Renal pelvis (tissue), 4 donors: Measurements from ENCODE around the gene NOS1. TPM values are rescaled to one million over a fixed set of nuclear protein-coding genes. Genes with fewer than 3 reads are reported as not detected.
A peak's percentile ranks its signal among the peaks of the same experiment; 100 is the strongest.

Source experiments
- DNase-seq: peaks from one replicate; pipeline ENCODE4 v3.0.0-alpha.2; 2013
- polyA plus RNA-seq, 3 donors: library from polyadenylated mRNA; unstranded; fragments of 120-200 nt; gene quantifications; one replicate each; pipeline ENCODE4 v1.2.1, GENCODE V29; 2013; ENCODE audit not compliant: insufficient read length in 3 of 3

The NOS1 gene
- polyA plus RNA-seq, 3 donors: 0.58 to 0.99 (median 0.71) TPM

GRCh38 chr12:117330441-117331113, 30.8 kb downstream of the NOS1 start:
- no peak for DNase-seq

GRCh38 chr12:117329756-117330155, 31.7 kb downstream of the NOS1 start:
- no peak for DNase-seq

GRCh38 chr12:117328556-117329100, 32.8 kb downstream of the NOS1 start:
- DNase-seq: no peak

GRCh38 chr12:117322428-117322827, 39.0 kb downstream of the NOS1 start:
- DNase-seq: no peak

GRCh38 chr12:117321572-117321971, 39.9 kb downstream of the NOS1 start:
- no peak for DNase-seq

- DNase-seq: no peak
Observed at GRCh38 chr12:117318591-117318990, 42.8 kb downstream of the NOS1 start.

GRCh38 chr12:117316336-117316735, 45.1 kb downstream of the NOS1 start:
- DNase-seq: no peak

GRCh38 chr12:117313926-117314325, 47.5 kb downstream of the NOS1 start:
- no peak for DNase-seq

GRCh38 chr12:117312770-117313169, 48.7 kb downstream of the NOS1 start:
- DNase-seq: no peak

- no peak for DNase-seq
Observed at GRCh38 chr12:117309276-117309925, 52.0 kb downstream of the NOS1 start.

- no peak for DNase-seq
Observed at GRCh38 chr12:117300174-117300573, 61.3 kb downstream of the NOS1 start.

- no peak for DNase-seq
Observed at GRCh38 chr12:117298648-117299225, 62.7 kb downstream of the NOS1 start.

- no peak for DNase-seq
Observed at GRCh38 chr12:117298191-117298590, 63.2 kb downstream of the NOS1 start.

- DNase-seq: peak; percentile 10
Observed at GRCh38 chr12:117294189-117294603, 67.2 kb downstream of the NOS1 start.

GRCh38 chr12:117293510-117293909, 67.9 kb downstream of the NOS1 start:
- DNase-seq: no peak

- no peak for DNase-seq
Observed at GRCh38 chr12:117292688-117293087, 68.7 kb downstream of the NOS1 start.

GRCh38 chr12:117284140-117284539, 77.3 kb downstream of the NOS1 start:
- DNase-seq: no peak

GRCh38 chr12:117282490-117282889, 78.9 kb downstream of the NOS1 start:
- no peak for DNase-seq

GRCh38 chr12:117280019-117280680, 81.3 kb downstream of the NOS1 start:
- DNase-seq: no peak

- peak; percentile 8 for DNase-seq
Observed at GRCh38 chr12:117279606-117280005, 81.8 kb downstream of the NOS1 start.

GRCh38 chr12:117277875-117278274, 83.6 kb downstream of the NOS1 start:
- no peak for DNase-seq

- DNase-seq: no peak
Observed at GRCh38 chr12:117273091-117273490, 88.3 kb downstream of the NOS1 start.

GRCh38 chr12:117272690-117273089, 88.7 kb downstream of the NOS1 start:
- DNase-seq: no peak
